Stomach (tissue), 4 donors: ENCODE results near the gene EIF4H.

Experiments
- POLR2A ChIP-seq, 4 donors: fragments of 450-650 bp; IDR thresholded peaks; one replicate each; pipeline ENCODE4 v1.6.1; 2016; ENCODE audit warnings: antibody characterized with exemption in 4 of 4, control low read depth in 2 of 4, mild to moderate bottlenecking in 1 of 4, moderate library complexity in 1 of 4
- POLR2AphosphoS5 ChIP-seq, 3 donors: sonication (generic); formaldehyde crosslinking; IDR thresholded peaks; one replicate each; pipeline ENCODE4 v1.6.1; 2016; ENCODE audit warnings: antibody characterized with exemption in 3 of 3
- TF ChIP-seq, protein P1 (sequence below), 7 experiments: fragments of 450-650 bp in 4 of 7; fragments of 200-600 bp in 3 of 7; sonication (generic) in 3 of 7; IDR thresholded peaks; one replicate each; pipeline ENCODE4 v1.5.1; 2016 to 2019; ENCODE audit warnings: antibody characterized with exemption in 7 of 7, control low read depth in 2 of 7, mild to moderate bottlenecking in 1 of 7

DNA sequence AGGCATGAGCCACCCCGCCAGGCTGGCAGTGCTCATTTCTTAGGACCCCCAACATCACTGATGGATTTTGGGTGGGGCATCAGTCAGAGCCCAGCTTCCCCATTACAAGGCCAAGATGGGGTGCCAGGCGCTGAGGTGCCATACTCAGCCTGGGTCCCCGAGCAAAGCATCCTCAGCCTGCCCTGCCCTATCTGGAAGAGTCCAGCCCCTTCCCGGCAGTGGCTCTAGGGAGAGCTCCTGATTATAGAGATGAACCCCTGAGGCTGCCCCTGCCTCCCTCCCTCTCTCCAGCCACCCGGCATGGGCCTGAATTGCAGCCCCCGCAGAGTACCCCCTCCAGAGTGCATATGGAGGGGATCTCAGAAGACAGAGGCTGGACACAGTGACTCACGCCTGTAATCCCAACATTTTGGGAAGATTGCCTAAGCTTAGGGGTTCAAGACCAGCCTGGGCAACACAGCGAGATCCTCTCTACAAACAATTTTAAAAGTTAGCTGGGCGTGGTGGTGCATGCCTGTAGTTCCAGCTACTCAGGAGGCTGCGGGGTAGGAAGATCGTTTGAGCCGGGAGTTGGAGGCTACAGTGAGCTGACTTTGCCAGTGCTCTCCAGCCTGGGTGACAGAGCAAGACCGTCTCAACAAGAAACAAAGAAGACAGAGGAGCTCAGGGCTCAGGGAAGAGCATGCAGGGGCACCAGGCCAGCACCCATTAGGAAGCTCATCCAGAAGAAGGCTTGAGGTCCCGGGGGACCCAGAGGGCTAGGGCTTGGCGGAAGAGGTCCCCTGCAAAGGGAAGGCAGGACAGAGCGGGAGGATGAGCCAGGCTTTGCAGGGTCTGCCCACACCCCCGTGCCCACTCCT lies 48.9 kb downstream of the EIF4H start:
- TF ChIP-seq, protein P1, sequence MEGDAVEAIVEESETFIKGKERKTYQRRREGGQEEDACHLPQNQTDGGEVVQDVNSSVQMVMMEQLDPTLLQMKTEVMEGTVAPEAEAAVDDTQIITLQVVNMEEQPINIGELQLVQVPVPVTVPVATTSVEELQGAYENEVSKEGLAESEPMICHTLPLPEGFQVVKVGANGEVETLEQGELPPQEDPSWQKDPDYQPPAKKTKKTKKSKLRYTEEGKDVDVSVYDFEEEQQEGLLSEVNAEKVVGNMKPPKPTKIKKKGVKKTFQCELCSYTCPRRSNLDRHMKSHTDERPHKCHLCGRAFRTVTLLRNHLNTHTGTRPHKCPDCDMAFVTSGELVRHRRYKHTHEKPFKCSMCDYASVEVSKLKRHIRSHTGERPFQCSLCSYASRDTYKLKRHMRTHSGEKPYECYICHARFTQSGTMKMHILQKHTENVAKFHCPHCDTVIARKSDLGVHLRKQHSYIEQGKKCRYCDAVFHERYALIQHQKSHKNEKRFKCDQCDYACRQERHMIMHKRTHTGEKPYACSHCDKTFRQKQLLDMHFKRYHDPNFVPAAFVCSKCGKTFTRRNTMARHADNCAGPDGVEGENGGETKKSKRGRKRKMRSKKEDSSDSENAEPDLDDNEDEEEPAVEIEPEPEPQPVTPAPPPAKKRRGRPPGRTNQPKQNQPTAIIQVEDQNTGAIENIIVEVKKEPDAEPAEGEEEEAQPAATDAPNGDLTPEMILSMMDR (IDR thresholded peaks at IDR 0.05) = no peak
- TF ChIP-seq POLR2A (IDR thresholded peaks at IDR 0.05) (no peak), POLR2AphosphoS5 (IDR thresholded peaks at IDR 0.05) (no peak)
